ENCODE data around the gene ATP8A1. TPM values are rescaled to one million over a fixed set of nuclear protein-coding genes. Genes with fewer than 3 reads are reported as not detected.

The ATP8A1 gene
- total and polyA plus RNA-seq, 12 donors, result 14.4 to 58.3 (median 27.7) TPM

DNA sequence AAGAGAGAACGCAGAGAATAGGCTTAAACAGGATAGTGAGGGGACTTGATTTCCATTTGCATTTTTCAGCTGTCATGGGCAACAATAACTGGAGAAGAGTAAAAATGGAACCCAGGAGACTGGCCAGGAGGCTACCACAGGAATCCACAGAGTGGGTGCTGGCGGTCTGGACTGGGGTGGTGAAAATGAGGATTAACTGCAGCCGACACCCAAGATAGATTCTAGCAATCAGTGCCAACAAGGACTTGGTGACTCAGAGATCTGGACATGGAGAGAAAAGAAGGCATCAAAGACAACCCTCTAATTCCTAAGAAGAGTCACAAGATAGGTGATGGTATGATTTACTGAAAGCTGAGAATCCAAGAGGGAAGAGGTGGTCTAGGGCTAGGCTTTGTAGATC, 102.8 kb downstream of the ATP8A1 start:
- intact Hi-C loops (cut with DNase I), result no loop called here
- Histone ChIP-seq H3K4me1 (replicated peaks in 1 of 2) (peaks cover 5% of the 10 kb centered on the region in 2 donors), H3K27me3 (no peaks in the 10 kb centered on the region), H3K9me3 (replicated peaks in 1 of 3) (no peaks in the 10 kb centered on the region), H3K4me3 (no peak overlapping the region), H3K27ac (no peak overlapping the region), H3K36me3 (replicated peaks in 1 of 2) (no peaks in the 10 kb centered on the region)
- no peak for TF ChIP-seq POLR2A (IDR thresholded peaks at IDR 0.05)
- TF ChIP-seq, protein P1, sequence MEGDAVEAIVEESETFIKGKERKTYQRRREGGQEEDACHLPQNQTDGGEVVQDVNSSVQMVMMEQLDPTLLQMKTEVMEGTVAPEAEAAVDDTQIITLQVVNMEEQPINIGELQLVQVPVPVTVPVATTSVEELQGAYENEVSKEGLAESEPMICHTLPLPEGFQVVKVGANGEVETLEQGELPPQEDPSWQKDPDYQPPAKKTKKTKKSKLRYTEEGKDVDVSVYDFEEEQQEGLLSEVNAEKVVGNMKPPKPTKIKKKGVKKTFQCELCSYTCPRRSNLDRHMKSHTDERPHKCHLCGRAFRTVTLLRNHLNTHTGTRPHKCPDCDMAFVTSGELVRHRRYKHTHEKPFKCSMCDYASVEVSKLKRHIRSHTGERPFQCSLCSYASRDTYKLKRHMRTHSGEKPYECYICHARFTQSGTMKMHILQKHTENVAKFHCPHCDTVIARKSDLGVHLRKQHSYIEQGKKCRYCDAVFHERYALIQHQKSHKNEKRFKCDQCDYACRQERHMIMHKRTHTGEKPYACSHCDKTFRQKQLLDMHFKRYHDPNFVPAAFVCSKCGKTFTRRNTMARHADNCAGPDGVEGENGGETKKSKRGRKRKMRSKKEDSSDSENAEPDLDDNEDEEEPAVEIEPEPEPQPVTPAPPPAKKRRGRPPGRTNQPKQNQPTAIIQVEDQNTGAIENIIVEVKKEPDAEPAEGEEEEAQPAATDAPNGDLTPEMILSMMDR (IDR thresholded peaks at IDR 0.05), result no peak
- DNase-seq, result no peak
- 91 to 98% (median 95%) methylated on average over 3 of the region's 3 CpGs for WGBS, 4 donors

DNA sequence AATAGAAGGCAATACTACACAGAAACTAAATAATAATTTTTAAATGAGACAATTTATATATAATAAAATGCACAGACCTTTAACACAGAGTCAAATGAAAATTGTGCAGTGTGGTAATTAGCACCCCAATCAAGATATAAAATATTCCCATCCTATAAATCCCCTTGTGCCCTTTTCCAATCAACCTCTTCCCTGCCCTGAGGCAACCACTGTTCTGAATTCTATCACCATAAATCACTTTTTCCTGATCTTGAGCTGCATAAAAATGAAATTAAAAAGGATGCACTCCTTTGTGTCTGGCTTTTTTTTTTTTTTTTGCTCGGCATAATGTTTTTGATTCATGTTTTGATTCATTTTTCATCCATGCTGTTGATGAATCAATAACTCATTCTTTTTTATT, 107.0 kb downstream of the ATP8A1 start:
- DNase-seq, result no peak
- intact Hi-C loops (cut with DNase I), result no loop called here
- 86 to 96% (median 90%) methylated on average over 1 of the region's 1 CpG for WGBS, 4 donors
- no peak for TF ChIP-seq POLR2A (IDR thresholded peaks at IDR 0.05)
- TF ChIP-seq, protein P1 (IDR thresholded peaks at IDR 0.05), result no peak
- H3K27me3 ChIP-seq, result no peaks in the 10 kb centered on the region
- no peaks in the 10 kb centered on the region for H3K36me3 ChIP-seq (replicated peaks in 1 of 2)
- no peaks in the 10 kb centered on the region for H3K9me3 ChIP-seq (replicated peaks in 1 of 3)
- no peaks in the 10 kb centered on the region for H3K4me1 ChIP-seq (replicated peaks in 1 of 2)
- H3K27ac ChIP-seq, result no peak overlapping the region
- H3K4me3 ChIP-seq, result no peak overlapping the region

DNA sequence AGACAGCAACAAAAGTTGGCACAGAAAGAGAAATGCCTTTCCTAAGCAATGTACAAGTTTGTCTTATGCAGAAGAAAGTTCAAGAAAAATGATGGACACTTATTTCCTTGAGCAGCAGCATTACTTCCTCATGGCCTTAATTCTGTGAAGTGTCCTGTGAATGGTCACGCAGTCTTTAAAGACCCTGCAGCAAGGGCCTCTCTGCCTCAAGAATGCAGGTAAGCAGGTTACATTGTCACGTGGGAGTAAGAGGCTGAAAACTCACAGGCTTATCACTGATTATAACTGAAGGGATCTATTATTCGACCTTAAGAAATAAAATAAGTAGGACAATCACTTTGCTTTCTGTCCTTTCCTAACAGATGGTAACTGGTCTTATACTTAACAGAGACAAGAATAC, 109.1 kb downstream of the ATP8A1 start:
- no peaks in the 10 kb centered on the region for H3K9me3 ChIP-seq (replicated peaks in 1 of 3)
- no peak overlapping the region for H3K27ac ChIP-seq
- no peak overlapping the region for H3K4me3 ChIP-seq
- intact Hi-C loops (cut with DNase I), result no loop called here
- 88 to 93% (median 90%) methylated on average over 3 of the region's 3 CpGs for WGBS, 4 donors
- H3K4me1 ChIP-seq (replicated peaks in 1 of 2), result no peaks in the 10 kb centered on the region
- no peaks in the 10 kb centered on the region for H3K36me3 ChIP-seq (replicated peaks in 1 of 2)
- no peak for TF ChIP-seq POLR2A (IDR thresholded peaks at IDR 0.05)
- TF ChIP-seq, protein P1 (IDR thresholded peaks at IDR 0.05), result no peak
- no peaks in the 10 kb centered on the region for H3K27me3 ChIP-seq
- no peak for DNase-seq

DNA sequence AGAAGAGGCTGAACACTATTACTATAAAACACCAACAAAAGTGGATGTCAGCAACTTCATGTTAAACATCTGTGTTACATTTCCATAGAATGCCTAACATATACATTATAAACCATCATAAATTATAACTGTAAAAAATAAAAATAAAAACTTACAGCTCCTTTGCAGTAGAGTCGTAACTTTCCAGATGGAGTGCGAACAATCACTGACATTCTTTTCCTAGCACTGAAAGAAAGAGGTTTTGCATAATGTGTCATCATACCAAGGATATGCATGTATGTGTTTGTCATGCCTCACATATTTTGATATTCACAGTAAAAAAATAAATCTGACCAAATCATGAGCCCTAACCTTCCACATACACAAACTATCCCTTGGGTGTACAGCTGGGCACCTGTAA, 113.1 kb downstream of the ATP8A1 start:
- H3K27ac ChIP-seq, result no peak overlapping the region
- intact Hi-C loops (cut with DNase I), result no loop called here
- no peaks in the 10 kb centered on the region for H3K9me3 ChIP-seq (replicated peaks in 1 of 3)
- no peaks in the 10 kb centered on the region for H3K4me1 ChIP-seq (replicated peaks in 1 of 2)
- TF ChIP-seq POLR2A (IDR thresholded peaks at IDR 0.05), result no peak
- TF ChIP-seq, protein P1 (IDR thresholded peaks at IDR 0.05), result no peak
- H3K27me3 ChIP-seq, result no peaks in the 10 kb centered on the region
- no peaks in the 10 kb centered on the region for H3K36me3 ChIP-seq (replicated peaks in 1 of 2)
- H3K4me3 ChIP-seq, result no peak overlapping the region
- 87 to 99% (median 94%) methylated on average over 2 of the region's 2 CpGs for WGBS, 4 donors
- no peak for DNase-seq

All from adrenal gland (tissue), 12 donors.